ENCODE results near the gene TRIO. TPM values are rescaled to one million over a fixed set of nuclear protein-coding genes. Genes with fewer than 3 reads are reported as not detected.

TRIO gene
- total and polyA plus RNA-seq, 2 donors (not counting 1 experiment from before 2014, with no cell fraction given): 134 to 281 TPM

- Histone ChIP-seq H3K4me1 (ENCODE audit: control insufficient read depth, extremely low read depth, insufficient read depth, low read length) (peaks cover 14% of the 10 kb centered on the region), H4K20me1 (ENCODE audit: control insufficient read depth, extremely low read depth, insufficient read depth, low read length) (peaks cover 7% of the 10 kb centered on the region), H3K79me2 (ENCODE audit: control insufficient read depth, insufficient read depth, low read length) (peaks cover 100% of the 10 kb centered on the region), H3K9me3 (ENCODE audit: control insufficient read depth, insufficient read depth, low read depth, low read length) (no peaks in the 10 kb centered on the region), H2AFZ (ENCODE audit: low read length) (no peak overlapping the region), H3K27me3 (ENCODE audit: control insufficient read depth, insufficient read depth, low read length) (no peaks in the 10 kb centered on the region), H3K9ac (ENCODE audit: insufficient read depth, low read length) (no peak overlapping the region), H3K27ac (ENCODE audit: insufficient read depth, low read length) (no peak overlapping the region), H3K4me2 (ENCODE audit: extremely low read depth, insufficient read depth, low read length) (no peak overlapping the region), H3K36me3 (ENCODE audit: control insufficient read depth, insufficient read depth, low read length) (peaks cover 4% of the 10 kb centered on the region), H3K4me3 (replicated peaks in 1 of 4; ENCODE audit: control extremely low read depth in 1 of 4, insufficient read depth in 1 of 4, low read depth in 3 of 4, low read length in 4 of 4) (no peak overlapping the region)
- DNase-seq (ENCODE audit: low read depth in 2 of 2): no peak
- no peak for TF ChIP-seq EZH2 (IDR thresholded peaks at IDR 0.05; ENCODE audit: low read length, missing control alignments)
- no peak for TF ChIP-seq CTCF (conservative IDR thresholded peaks at IDR 0.05 in 1 of 2, IDR thresholded peaks at IDR 0.05 in 1 of 2; ENCODE audit: low read depth in 1 of 2, low read length in 2 of 2)
Measured at GRCh38 chr5:14242447-14242846, 99.3 kb downstream of the TRIO start.

GRCh38 chr5:14242871-14243383 is 99.8 kb downstream of the TRIO start:
- Histone ChIP-seq H4K20me1 (ENCODE audit: control insufficient read depth, extremely low read depth, insufficient read depth, low read length) (peaks cover 7% of the 10 kb centered on the region), H3K27ac (ENCODE audit: insufficient read depth, low read length) (no peak overlapping the region), H3K9me3 (ENCODE audit: control insufficient read depth, insufficient read depth, low read depth, low read length) (no peaks in the 10 kb centered on the region), H3K4me2 (ENCODE audit: extremely low read depth, insufficient read depth, low read length) (no peak overlapping the region), H3K36me3 (ENCODE audit: control insufficient read depth, insufficient read depth, low read length) (peaks cover 4% of the 10 kb centered on the region), H3K4me3 (replicated peaks in 1 of 4; ENCODE audit: control extremely low read depth in 1 of 4, insufficient read depth in 1 of 4, low read depth in 3 of 4, low read length in 4 of 4) (no peak overlapping the region), H3K9ac (ENCODE audit: insufficient read depth, low read length) (no peak overlapping the region), H2AFZ (ENCODE audit: low read length) (no peak overlapping the region), H3K4me1 (ENCODE audit: control insufficient read depth, extremely low read depth, insufficient read depth, low read length) (peaks cover 12% of the 10 kb centered on the region), H3K27me3 (ENCODE audit: control insufficient read depth, insufficient read depth, low read length) (no peaks in the 10 kb centered on the region), H3K79me2 (ENCODE audit: control insufficient read depth, insufficient read depth, low read length) (peaks cover 100% of the 10 kb centered on the region)
- DNase-seq (ENCODE audit: low read depth in 2 of 2): no peak
- TF ChIP-seq CTCF (conservative IDR thresholded peaks at IDR 0.05 in 1 of 2, IDR thresholded peaks at IDR 0.05 in 1 of 2; ENCODE audit: low read depth in 1 of 2, low read length in 2 of 2): no peak
- no peak for TF ChIP-seq EZH2 (IDR thresholded peaks at IDR 0.05; ENCODE audit: low read length, missing control alignments)

GRCh38 chr5:14243766-14244165 is 100.6 kb downstream of the TRIO start:
- H3K36me3 ChIP-seq (ENCODE audit: control insufficient read depth, insufficient read depth, low read length): peaks cover 4% of the 10 kb centered on the region
- DNase-seq (ENCODE audit: low read depth in 2 of 2): no peak
- no peak overlapping the region for H3K9ac ChIP-seq (ENCODE audit: insufficient read depth, low read length)
- no peaks in the 10 kb centered on the region for H3K9me3 ChIP-seq (ENCODE audit: control insufficient read depth, insufficient read depth, low read depth, low read length)
- H4K20me1 ChIP-seq (ENCODE audit: control insufficient read depth, extremely low read depth, insufficient read depth, low read length): peaks cover 3% of the 10 kb centered on the region
- no peak overlapping the region for H2AFZ ChIP-seq (ENCODE audit: low read length)
- peaks cover 12% of the 10 kb centered on the region for H3K4me1 ChIP-seq (ENCODE audit: control insufficient read depth, extremely low read depth, insufficient read depth, low read length)
- no peak overlapping the region for H3K27ac ChIP-seq (ENCODE audit: insufficient read depth, low read length)
- H3K4me2 ChIP-seq (ENCODE audit: extremely low read depth, insufficient read depth, low read length): no peak overlapping the region
- peaks cover 100% of the 10 kb centered on the region for H3K79me2 ChIP-seq (ENCODE audit: control insufficient read depth, insufficient read depth, low read length)
- no peak overlapping the region for H3K4me3 ChIP-seq (replicated peaks in 1 of 4; ENCODE audit: control extremely low read depth in 1 of 4, insufficient read depth in 1 of 4, low read depth in 3 of 4, low read length in 4 of 4)
- H3K27me3 ChIP-seq (ENCODE audit: control insufficient read depth, insufficient read depth, low read length): no peaks in the 10 kb centered on the region
- TF ChIP-seq CTCF (conservative IDR thresholded peaks at IDR 0.05 in 1 of 2, IDR thresholded peaks at IDR 0.05 in 1 of 2; ENCODE audit: low read depth in 1 of 2, low read length in 2 of 2) (no peak), EZH2 (IDR thresholded peaks at IDR 0.05; ENCODE audit: low read length, missing control alignments) (no peak)
